ENCODE measurements around the gene TCP11L2.
"Not testable (repeated sequence)": the region's sequence is repeated elsewhere in the genome, so short reads cannot be mapped to it uniquely, and the experiment has no call there.

Gene TCP11L2

DNA sequence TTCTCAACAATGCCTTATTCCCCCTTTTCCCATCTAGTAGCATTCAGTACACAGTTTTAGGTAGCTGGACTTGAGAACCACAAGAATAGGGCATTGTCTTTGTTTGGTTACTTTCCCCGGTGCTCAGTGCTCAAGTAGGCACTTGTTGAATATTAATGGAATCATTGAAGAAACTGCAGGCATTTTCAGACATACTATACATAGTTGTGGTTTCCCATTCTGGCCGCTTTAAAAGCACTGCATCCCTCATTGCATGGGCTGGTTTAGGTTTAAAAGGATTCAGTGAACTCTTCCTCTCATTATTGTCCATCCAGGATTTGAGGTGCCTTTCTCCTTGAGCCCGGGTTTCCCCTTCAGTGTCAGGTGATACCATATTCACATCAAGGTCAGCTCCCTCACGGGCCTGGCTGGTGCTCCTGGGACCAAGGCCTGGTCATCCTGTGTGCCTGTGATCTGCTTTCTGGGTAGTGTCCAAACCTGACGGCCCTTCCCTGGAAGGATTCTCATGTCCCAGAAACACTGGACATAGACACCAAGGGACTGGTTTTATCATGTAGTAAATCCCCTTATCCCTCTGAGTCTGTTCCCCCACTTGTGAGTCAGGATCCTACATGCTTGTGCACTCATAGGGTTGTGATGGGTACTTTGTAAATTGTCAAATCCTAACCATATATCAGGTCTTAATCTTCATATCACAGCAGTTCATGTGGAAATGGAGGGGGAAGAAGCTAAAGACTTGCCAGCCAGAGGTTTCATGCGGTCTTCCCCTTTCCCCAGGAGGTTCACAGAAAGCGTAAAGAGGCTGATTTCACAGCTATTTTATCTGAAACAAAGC, 7.4 kb downstream of the TCP11L2 start:
- no peak for DNase-seq

DNA sequence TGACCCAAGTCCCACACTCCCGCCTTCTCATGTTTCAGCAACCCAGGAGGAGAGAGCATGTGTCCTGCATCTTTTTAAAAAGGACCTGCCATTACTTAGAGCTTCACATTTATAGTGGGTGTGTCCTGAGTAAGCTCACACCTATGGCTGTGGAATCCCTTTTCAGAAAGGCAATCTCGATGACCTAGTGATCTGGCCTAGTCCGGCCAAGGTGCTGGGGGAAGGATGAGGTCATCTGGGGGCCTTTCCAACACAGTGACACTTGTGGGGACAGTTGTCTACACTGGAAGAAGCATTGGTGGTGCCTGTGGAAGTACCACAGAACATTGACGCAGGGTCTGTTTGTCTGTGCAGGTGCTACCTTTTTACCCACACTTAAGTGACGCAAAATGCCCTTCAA, 8.2 kb downstream of the TCP11L2 start:
- DNase-seq: no peak

DNA sequence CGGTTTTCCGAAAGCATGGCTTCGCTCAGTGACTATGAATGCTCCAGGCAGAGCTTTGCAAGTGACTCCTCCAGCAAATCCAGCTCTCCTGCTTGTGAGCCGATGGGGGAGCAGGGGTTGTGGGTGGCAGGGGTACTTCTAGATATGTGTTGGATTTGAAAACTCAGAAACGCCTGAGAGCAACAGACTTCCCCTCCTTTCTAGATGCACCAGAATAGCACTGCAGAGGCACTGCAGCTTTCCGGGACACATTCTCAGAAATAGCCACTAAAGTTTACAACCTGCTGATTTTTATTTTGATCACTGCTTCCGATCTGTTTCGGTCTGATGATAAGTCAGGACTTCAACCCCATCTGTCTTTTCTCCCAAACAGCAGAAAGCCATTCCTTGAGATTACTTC, 8.6 kb downstream of the TCP11L2 start:
- no peak for DNase-seq

DNA sequence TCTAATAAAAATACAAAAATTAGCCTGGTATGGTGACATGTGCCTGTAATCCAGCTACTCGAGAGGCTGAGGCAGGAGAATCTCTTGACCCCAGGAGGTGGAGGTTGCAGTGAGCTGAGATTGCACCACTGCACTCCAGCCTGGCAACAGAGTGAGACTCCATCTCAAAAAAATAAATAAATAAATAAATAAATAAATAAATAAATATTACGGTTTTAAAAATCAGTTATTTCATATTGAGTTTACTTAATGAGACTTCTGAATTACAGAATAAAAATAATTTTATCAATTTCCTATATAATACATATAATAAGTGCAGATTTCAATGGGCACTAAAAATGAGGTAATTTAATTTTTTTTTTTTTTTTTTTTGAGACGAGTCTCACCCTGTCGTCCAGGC, 10.9 kb downstream of the TCP11L2 start:
- not testable (repeated sequence) for DNase-seq

DNA sequence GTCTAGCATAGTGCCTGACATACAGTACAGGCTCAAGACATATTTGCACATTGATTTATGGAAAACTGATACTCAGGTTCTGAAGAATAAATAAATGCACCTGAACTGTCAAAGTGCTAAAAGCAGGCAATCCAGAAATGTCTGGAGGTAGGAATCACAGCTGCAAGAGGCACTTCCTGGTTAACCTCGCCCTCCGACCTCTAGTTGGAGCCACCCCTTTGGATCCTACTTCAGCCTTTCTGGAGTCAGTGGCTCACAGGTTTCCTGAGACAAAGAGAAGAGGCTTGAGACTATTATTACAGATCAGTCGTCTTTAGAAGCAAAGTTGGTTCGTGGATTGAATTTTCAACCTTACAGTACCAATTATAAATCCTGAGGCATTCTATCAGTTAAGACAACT, 13.0 kb downstream of the TCP11L2 start:
- DNase-seq: no peak

DNA sequence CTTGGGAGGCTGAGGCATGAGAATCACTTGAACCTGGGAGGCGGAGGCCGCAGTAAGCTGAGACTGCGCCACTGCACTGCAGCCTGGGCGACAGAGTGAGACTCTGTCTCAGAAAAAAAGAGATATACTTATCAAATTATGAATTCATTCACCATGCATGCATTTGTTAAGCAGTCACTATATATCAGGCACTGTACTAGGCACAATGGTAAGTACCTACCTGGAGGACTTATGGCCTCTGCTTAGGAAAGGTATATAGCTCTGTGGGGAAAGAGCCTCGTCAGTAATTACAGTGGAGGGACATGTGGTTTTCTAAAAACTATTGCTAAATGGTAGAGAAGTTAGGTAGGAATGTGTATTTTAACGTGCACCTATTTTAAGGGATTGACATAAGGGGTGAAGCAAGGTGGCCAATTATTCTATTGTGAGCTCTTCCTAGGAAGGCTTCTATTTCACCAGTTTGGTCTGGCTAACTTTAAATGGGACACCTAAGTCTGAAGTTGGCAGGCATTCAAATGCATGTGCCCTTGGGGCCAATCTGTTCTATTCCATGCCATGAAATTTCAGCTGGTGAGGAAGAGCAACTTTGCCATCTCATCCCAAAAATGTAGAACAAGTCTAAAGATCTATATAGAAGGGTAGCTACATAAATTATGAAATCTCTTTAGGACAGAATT, 15.0 kb downstream of the TCP11L2 start:
- DNase-seq: no peak

DNA sequence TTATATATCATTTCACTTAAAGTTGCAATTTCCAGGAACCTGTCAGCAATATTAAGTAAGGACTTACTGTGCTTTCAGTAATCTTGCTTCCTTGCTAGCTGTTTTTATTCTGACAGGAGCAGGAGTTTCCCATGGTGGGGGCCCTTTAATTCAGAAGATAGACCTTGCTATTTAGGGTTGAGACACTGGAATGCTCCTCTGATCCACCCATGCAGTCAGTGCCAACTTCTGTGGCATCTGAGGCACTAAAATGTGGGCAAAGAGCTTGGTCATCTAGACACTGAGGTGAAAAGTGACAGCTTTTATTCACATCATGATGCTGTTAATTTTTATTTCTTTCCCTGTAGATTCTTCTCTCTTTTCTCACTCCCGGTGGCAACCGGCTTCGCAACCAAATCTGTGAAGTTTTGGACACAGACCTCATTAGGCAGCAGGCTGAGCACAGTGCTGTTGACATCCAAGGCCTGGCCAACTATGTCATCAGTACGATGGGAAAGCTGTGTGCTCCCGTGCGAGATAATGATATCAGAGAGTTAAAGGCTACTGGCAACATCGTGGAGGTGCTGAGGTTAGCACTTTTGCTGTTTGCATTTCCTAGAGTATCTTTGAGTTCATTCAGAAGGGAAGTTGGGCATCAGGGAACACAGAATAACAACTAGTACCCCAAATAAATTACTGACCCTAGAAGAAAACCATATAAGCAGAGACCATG, 18.8 kb downstream of the TCP11L2 start:
- no peak for DNase-seq

DNA sequence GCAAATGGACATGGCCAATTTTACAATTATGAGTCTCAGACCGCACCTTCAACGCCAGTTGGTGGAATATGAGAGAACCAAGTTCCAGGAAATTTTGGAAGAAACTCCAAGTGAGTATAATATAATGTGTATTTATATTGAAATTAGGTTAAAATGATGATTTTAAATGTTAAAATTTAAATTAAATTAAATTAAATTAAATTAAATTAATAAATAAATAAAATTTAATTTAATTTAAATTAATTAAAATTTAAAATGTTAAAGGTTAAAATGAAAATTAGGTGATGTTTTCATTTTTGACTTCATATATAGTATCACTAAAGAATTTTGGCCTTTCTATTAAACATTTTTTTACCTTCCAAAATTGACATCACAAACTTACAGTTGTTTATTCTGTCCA, 21.0 kb downstream of the TCP11L2 start:
- DNase-seq: no peak

DNA sequence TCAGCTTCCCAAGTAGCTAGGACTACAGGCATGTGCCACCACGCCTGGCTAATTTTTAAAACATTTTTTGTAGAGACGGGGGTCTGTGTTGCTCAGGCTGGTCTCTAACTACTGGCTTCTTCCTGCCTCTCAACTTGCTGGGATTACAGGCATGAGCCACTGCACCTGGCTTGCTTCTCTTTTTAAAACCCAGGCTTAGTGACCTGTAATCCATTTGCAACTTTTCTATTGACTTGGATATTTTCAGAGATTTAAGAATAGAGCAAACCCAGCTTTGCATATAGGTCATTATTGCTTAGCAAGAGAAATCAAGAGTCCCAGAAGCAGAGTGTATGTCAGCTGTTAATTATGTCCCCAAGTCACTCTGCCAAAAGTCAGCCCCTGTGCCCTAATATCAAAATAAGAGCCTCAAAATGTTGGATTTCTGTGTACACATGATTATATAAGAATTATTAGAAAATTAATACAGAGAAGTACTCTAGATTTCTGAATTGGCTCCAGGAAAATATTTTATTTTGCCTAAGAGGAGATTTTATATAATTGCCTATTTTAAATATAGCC, 24.9 kb downstream of the TCP11L2 start:
- DNase-seq: no peak

DNA sequence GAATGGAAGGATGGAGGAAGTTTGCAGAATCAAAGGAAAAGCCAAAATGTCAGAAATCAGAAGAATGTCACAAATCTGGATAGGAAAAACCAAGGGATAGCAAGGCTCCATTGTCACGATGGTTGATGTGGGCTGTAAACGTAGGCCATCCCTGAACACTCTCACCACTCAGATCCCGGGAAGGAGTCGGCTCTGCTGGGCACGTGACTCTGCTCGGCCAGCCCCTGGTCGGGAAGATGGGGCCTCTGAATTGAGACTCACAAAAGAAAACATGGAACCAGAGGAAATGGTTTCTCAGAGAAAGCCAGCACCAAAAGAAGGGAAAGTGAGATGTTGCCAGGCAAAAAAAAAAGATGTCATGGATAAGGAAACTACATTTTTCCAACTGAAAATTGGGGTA, 26.2 kb downstream of the TCP11L2 start:
- DNase-seq: no peak

DNA sequence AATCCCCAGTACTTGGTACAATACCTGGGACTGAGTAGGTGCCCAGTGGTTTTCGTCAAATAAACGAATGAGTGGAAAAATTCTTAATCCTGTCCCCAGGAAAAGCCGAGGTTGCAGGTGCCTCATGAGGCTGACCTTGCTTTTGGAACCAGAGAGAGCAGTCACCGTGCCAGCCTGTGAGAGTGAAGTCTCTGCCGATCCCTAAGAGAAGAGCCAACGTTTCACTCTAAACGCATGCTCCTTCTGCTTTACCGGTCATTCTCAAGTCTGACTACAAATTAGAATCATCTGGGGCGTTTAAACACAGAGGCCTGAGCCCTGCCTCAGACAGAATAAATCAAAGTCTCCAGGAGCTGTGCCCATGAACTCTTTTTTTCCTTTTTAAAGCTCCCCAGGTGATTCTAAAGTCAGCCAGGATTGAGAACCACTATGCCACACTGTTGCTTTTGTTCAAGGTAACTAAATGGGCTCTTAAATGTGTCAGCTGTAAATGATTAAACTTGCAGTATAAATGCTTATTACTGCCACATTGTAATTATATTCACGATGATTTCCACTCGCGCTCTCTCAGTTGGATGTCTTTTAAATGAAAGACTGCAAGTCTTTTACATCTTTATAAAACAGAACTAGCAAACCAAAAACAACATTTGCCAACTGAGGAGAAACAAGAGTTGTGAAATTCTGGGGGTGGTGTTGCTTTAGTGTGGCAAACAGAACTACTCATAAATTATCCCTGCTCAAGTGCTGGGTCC, 26.9 kb downstream of the TCP11L2 start:
- no peak for DNase-seq

DNA sequence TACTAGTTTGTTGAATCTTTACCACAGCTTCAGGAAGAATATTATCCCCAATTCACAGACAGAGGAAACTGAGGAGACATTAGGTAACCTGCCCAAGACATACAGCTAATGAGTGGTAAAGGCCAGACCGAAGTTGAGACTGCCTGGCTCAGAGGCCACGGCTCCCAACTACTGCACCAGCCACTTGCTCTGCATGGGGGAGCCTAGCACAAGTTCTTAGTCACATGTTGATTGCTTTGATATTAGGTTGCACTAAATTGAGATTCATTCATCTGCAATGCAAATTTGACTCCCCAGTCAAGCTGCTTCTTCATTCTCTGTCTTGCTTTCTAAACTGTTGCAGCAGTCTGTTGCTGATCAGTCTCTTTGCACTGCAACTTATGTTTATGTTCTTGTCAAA, 29.1 kb downstream of the TCP11L2 start:
- no peak for DNase-seq

DNA sequence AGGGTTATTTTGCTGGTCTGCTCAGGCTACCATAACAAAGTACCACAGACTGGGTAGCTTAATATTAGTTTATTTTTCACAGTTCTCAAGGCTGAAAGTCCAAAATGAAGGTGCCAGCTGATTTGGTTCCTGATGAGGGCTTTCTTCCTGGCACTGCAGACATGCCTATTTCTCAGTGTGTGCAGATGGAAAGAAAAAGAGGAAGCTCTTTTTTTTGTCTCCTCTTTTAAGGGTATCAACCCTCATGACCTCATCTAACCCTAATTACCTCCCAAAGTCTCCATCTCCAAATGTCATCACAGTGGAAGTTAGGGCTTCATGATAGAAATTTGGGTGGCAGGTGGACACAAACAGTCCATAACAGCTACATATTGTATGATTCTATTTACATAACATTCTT, 30.0 kb downstream of the TCP11L2 start:
- DNase-seq: no peak

DNA sequence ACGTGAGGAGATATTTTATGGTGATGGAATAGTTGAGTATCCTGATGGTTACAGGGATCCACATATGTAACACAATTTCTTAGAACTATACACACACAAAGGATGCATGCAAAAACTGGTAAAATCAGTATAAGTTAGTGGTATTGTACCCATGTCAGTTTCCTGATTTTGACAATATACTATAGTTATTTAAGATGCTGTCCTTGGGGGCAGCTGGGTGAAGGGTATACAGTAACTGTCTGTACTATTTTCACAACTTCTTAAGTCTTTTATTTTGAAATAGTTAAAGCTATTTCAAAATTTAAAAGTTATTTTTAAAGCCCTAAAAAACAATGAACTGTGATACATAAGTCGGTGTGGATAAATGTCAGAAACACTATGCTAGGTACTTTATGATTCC, 30.5 kb downstream of the TCP11L2 start:
- DNase-seq: no peak

DNA sequence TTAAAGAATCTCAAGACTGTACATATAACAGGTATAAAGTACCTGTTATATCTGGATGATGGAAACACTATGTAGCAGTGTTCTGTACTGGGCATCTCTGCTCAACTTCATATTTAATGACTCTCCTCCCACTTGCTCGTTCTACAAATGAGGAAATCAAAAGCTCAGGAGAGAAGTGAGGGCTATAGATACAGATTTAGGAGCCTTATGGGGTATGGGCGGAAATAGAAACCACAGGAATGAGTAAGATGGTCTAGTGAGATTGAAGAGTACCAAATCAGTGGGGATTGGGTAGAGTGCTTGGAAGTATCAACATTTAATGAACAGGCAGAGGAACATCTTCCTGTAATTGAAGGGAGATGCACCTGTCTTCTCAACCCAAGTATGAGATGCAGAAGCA, 31.2 kb downstream of the TCP11L2 start:
- DNase-seq: no peak

DNA sequence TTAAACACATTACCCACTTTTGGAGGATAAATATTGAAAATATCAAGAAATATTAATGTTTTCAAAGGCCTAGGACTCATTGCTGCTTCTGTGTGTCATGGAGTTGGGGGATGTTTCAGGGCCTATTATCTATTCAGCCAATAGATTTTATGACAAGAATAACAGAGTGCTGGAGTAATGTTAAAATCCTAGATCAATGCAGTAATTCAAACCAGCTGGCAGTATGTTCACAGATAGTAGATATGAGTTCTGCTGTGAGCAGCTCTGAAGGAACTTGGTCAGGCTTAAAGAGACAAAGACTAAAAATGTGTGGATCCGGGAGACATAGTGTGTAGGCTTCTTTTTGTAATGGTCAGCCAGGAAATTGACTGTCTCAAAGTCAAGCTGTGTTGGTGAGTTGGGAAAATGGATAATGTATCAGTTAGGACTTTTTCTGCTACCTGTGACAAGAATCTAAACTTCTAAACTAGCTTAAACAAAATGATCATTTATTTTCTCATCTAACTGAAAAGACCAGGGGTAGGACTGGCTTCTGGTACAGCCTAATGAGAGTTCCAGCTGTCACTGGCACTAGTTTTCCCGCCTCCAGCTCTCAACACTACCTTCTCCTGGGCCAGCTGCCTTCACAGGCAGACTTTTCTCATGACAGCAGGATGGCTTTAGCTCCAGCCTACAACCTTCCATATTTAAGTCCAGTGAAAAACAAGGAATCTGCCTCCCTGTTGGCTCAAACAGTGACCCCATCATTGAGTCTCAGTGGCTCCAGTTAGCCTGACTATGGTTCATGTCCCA, 38.7 kb downstream of the TCP11L2 start:
- DNase-seq: no peak

DNA sequence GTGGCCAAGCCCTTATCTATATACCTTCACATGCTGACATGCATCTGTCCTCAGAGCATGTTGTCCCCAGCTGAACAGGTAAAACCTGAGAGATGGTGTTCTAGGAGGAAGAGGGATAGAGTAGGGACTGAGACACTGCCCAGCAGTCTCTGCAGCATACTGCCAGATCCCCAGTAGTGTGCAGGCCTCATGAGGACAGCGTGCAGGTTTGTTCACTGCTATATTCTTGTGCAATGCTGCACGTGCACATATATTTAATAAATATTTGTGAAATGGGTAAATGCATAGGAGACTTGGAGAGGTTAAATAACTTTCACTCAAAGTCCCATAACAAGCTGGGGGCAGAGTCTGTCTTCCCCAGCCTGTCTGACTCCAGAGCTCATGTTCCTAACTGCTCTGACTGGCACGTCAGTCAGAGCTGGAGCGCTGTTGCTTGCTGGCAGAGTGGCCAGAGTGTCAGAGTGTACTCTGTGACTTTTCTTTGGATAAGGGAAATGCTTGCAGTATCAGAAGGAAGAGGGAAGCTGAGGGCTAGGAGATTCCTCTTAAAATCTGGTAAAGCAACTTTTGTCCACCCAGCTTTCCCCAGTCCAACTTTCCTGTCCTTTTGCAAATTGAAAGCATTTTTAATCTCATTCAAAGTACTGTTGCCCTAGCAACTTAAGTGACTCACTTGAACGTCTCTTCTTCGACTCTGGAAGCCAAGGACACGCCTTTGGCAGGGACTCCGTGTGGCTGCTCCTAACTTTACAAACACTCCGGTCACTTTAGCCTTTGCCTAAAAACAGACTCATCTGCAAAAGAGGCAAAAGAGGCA, 40.1 kb downstream of the TCP11L2 start:
- no peak for DNase-seq

DNA sequence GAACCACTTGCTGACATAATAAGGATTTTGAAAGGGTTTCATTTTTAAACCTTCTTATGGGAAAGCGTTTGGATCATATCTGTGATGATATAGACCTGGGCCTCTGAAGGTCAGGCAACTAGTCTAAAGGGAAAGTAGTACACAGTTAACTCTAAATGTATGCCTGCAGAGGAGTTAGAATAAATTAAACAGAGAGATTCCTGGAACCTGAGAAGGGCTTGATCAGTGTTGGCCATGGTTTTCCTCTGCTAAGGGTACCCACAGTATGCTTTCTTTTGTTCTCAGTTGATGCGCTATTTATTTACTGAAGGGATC, 40.6 kb downstream of the TCP11L2 start:
- no peak for DNase-seq

DNA sequence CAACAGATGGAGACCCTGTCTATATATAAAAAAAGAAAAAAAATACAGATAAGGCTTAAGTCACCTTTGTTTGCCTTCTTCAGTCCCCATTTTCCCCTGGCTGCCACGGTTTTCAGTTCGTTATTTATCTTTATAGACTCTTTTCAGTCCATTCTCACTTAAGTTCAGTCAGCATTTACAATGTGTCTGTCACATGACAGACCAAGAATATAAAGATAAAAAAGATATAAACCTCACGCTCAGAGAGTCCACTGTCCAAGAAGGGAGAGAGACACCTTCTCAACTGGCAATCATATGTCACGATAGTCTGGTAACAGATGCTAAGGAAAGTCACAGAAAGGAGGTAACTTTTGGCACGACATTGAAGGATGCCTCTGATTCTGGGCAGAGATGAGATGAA, 41.6 kb downstream of the TCP11L2 start:
- DNase-seq: no peak

DNA sequence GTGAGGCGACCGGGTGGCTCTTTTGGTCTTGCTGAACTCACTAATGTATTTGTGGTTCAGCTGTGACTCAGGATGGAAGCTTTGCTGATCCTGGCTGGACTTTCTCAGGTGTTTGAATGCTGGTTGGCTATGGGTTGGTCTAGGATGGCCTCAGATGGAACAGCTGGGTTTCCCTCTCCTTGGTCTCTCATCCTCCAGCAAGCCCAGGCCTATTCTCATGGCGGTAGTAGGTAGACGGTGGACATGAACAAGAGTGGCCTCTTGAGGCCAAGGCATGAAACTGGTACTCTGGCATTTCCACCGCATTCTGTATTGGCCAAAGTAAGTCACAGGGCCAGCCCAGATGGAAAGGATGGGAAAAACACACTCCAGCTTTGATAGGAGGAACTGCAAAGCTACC, 43.2 kb downstream of the TCP11L2 start:
- DNase-seq: no peak

DNA sequence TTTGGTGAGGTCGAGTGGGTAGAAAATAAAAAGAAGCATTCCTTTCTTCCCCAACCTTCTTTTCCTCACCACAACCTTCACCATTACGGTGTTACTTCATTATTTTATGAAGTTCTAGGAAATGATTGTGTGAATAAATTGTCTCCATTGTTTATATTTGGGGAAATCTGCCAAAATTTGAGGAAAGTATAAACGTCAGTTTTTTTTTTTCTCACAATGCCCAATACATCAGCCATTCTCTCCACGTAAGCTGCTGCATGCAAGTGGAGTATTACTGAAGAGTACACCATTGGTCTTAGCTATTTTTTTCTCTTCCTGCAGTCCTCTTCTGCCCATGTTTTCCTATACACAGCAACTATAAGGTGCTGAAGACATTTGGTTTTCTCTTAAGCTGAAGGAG, 45.9 kb downstream of the TCP11L2 start:
- DNase-seq: no peak

Measured in activated CD4-positive, alpha-beta T cell treated with anti-CD3 and anti-CD28 coated beads for 1 hour (primary cell).